H9 (cell line): Measurements from ENCODE around the gene AMN. TPM values are rescaled to one million over a fixed set of nuclear protein-coding genes. Genes with fewer than 3 reads are reported as not detected.

Experiments used
- DNase-seq: peaks from one replicate; pipeline ENCODE4 v3.0.0-alpha.2; 2017
- H2AFZ ChIP-seq: one replicate; pipeline ENCODE4 v1.6.1; 2013; ENCODE audit warnings: mild to moderate bottlenecking, low read length, control low read depth, moderate library complexity
- H2AK5ac ChIP-seq: 2 replicates; pipeline ENCODE4 v1.6.1; 2013; ENCODE audit warnings: low read length, control low read depth, mixed read lengths; ENCODE audit not compliant: insufficient read length
- H2BK120ac ChIP-seq: one replicate; pipeline ENCODE4 v1.6.1; 2013; ENCODE audit warnings: low read depth, mild to moderate bottlenecking, low read length, control low read depth, inconsistent platforms; ENCODE audit not compliant: poor library complexity, severe bottlenecking
- H2BK12ac ChIP-seq: 2 replicates; pipeline ENCODE4 v1.6.1; 2013; ENCODE audit warnings: low read length, control low read depth, mixed read lengths, low read depth; ENCODE audit not compliant: insufficient read length
- H2BK15ac ChIP-seq: 2 replicates; pipeline ENCODE4 v1.6.1; 2013; ENCODE audit warnings: low read depth, low read length, control low read depth
- H2BK20ac ChIP-seq: one replicate; pipeline ENCODE4 v1.6.1; 2013; ENCODE audit warnings: low read depth, mild to moderate bottlenecking, low read length, control low read depth, inconsistent platforms; ENCODE audit not compliant: poor library complexity, severe bottlenecking
- H2BK5ac ChIP-seq: 2 replicates; pipeline ENCODE4 v1.6.1; 2013; ENCODE audit warnings: low read length, control low read depth, mixed read lengths; ENCODE audit not compliant: insufficient read length
- H3K14ac ChIP-seq: 2 replicates; pipeline ENCODE4 v1.6.1; 2013; ENCODE audit warnings: low read length, control low read depth; ENCODE audit not compliant: insufficient read depth
- H3K18ac ChIP-seq: 2 replicates; pipeline ENCODE4 v1.6.1; 2013; ENCODE audit warnings: low read depth, mild to moderate bottlenecking, mixed read lengths, low read length, control low read depth; ENCODE audit not compliant: insufficient read length
- H3K23ac ChIP-seq: 2 replicates; pipeline ENCODE4 v1.6.1; 2013; ENCODE audit warnings: low read length, control low read depth, mixed read lengths, low read depth; ENCODE audit not compliant: insufficient read length
- H3K23me2 ChIP-seq: 2 replicates; pipeline ENCODE4 v1.6.1; 2013; ENCODE audit warnings: low read depth, mild to moderate bottlenecking, mixed read lengths, low read length, control low read depth; ENCODE audit not compliant: insufficient read length, poor library complexity, severe bottlenecking
- H3K27ac ChIP-seq: 2 replicates; pipeline ENCODE4 v1.5.1; 2013; ENCODE audit warnings: low read length, control low read depth, mixed read lengths, low read depth; ENCODE audit not compliant: insufficient read length
- H3K27me3 ChIP-seq: 2 replicates; pipeline ENCODE4 v1.6.1; 2013; ENCODE audit warnings: low read length, control low read depth, inconsistent platforms; ENCODE audit not compliant: insufficient read depth
- H3K4ac ChIP-seq: 2 replicates; pipeline ENCODE4 v1.6.1; 2013; ENCODE audit warnings: low read depth, mild to moderate bottlenecking, control low read depth, inconsistent platforms, low read length, moderate library complexity
- H3K4me1 ChIP-seq: 2 replicates; pipeline ENCODE4 v1.6.1; 2013; ENCODE audit warnings: low read length, control low read depth, inconsistent platforms; ENCODE audit not compliant: insufficient read depth
- H3K4me2 ChIP-seq: 2 replicates; pipeline ENCODE4 v1.6.1; 2013; ENCODE audit warnings: low read length, control low read depth, mixed read lengths; ENCODE audit not compliant: insufficient read length, insufficient read depth
- H3K56ac ChIP-seq: 2 replicates; pipeline ENCODE4 v1.6.1; 2013; ENCODE audit warnings: low read depth, mild to moderate bottlenecking, mixed read lengths, low read length, control low read depth; ENCODE audit not compliant: insufficient read length
- H3K79me1 ChIP-seq: 2 replicates; pipeline ENCODE4 v1.6.1; 2013; ENCODE audit warnings: low read depth, mild to moderate bottlenecking, moderate library complexity, low read length, control low read depth, inconsistent platforms; ENCODE audit not compliant: insufficient read depth, poor library complexity, severe bottlenecking
- H3K79me2 ChIP-seq: 2 replicates; pipeline ENCODE4 v1.6.1; 2013; ENCODE audit warnings: low read length, control low read depth, inconsistent platforms; ENCODE audit not compliant: insufficient read depth
- H3K9ac ChIP-seq: 2 replicates; pipeline ENCODE4 v1.6.1; 2013; ENCODE audit warnings: low read length, control low read depth, mixed read lengths; ENCODE audit not compliant: insufficient read length; ENCODE audit errors: extremely low read depth
- H3K9me3 ChIP-seq: one replicate; pipeline ENCODE4 v1.6.1; 2013; ENCODE audit warnings: low read depth, low read length, inconsistent platforms; ENCODE audit not compliant: control insufficient read depth
- H3T11ph ChIP-seq: one replicate; pipeline ENCODE4 v1.6.1; 2013; ENCODE audit warnings: mild to moderate bottlenecking, low read length, control low read depth, inconsistent platforms
- H4K20me1 ChIP-seq: one replicate; pipeline ENCODE4 v1.6.1; 2013; ENCODE audit not compliant: control insufficient read depth, insufficient read length, insufficient read depth
- H4K5ac ChIP-seq: 2 replicates; pipeline ENCODE4 v1.6.1; 2013; ENCODE audit warnings: low read depth, mild to moderate bottlenecking, mixed read lengths, low read length, control low read depth; ENCODE audit not compliant: insufficient read length
- H4K8ac ChIP-seq: replicated peaks from 2 replicates; pipeline ENCODE4 v1.6.1; 2013; ENCODE audit warnings: low read length, control low read depth, mixed read lengths, low read depth; ENCODE audit not compliant: insufficient read length
- H4K91ac ChIP-seq: 2 replicates; pipeline ENCODE4 v1.6.1; 2013; ENCODE audit warnings: low read depth, mild to moderate bottlenecking, moderate library complexity, mixed read lengths, low read length, control low read depth; ENCODE audit not compliant: insufficient read length
- H3K27ac Mint-ChIP-seq, 3 experiments: 2 replicates in 2 of 3; 3 replicates in 1 of 3; pipeline ENCODE4 v1.8.0; 2020 to 2021; ENCODE audit warnings: mixed read lengths in 3 of 3, mild to moderate bottlenecking in 1 of 3, moderate library complexity in 1 of 3
- H3K27me3 Mint-ChIP-seq: 2 replicates; pipeline ENCODE4 v1.8.0; 2021; ENCODE audit warnings: low read depth, mild to moderate bottlenecking, moderate library complexity, mixed read lengths
- H3K36me3 Mint-ChIP-seq, 3 experiments: 2 replicates in 2 of 3; 3 replicates in 1 of 3; pipeline ENCODE4 v1.8.0; 2020 to 2021; ENCODE audit warnings: low read depth in 3 of 3, mixed read lengths in 3 of 3; ENCODE audit not compliant: insufficient read depth in 1 of 3
- H3K4me1 Mint-ChIP-seq, 2 experiments: 2 replicates each; pipeline ENCODE4 v1.8.0; 2020; ENCODE audit warnings: mixed read lengths in 2 of 2
- H3K4me3 Mint-ChIP-seq, 2 experiments: 2 replicates in 1 of 2; 3 replicates in 1 of 2; pipeline ENCODE4 v1.8.0; 2020 to 2021; ENCODE audit warnings: mild to moderate bottlenecking in 2 of 2, mixed read lengths in 2 of 2, moderate library complexity in 1 of 2
- H3K9me3 Mint-ChIP-seq, 2 experiments: 2 replicates in 1 of 2; 3 replicates in 1 of 2; pipeline ENCODE4 v1.8.0; 2020; ENCODE audit warnings: mild to moderate bottlenecking in 2 of 2, mixed read lengths in 2 of 2, moderate library complexity in 1 of 2
- CTCF ChIP-seq: fragments of 200-600 bp; sonication (generic); conservative IDR thresholded peaks from 3 replicates; pipeline ENCODE4 v1.8.0; 2021; ENCODE audit warnings: antibody characterized with exemption, mild to moderate bottlenecking
- WGBS: extraction: QIAGEN DNeasy Blood & Tissue Kit; methylation state at CpG from one replicate; pipeline ENCODE4 v1.1.7; 2013; ENCODE audit warnings: missing lambda C conversion rate, low lambda C conversion rate, mixed read lengths; ENCODE audit not compliant: insufficient read length; ENCODE audit errors: extremely low coverage; 5-methylcytosine and 5-hydroxymethylcytosine counted together
- total RNA-seq: library from RNA; stranded (reverse); gene quantifications from 2 replicates; pipeline ENCODE4 v1.2.1, GENCODE V29; 2021

The AMN gene
- total RNA-seq, 1 experiment from 2014 or later, result 1.9 TPM

DNA sequence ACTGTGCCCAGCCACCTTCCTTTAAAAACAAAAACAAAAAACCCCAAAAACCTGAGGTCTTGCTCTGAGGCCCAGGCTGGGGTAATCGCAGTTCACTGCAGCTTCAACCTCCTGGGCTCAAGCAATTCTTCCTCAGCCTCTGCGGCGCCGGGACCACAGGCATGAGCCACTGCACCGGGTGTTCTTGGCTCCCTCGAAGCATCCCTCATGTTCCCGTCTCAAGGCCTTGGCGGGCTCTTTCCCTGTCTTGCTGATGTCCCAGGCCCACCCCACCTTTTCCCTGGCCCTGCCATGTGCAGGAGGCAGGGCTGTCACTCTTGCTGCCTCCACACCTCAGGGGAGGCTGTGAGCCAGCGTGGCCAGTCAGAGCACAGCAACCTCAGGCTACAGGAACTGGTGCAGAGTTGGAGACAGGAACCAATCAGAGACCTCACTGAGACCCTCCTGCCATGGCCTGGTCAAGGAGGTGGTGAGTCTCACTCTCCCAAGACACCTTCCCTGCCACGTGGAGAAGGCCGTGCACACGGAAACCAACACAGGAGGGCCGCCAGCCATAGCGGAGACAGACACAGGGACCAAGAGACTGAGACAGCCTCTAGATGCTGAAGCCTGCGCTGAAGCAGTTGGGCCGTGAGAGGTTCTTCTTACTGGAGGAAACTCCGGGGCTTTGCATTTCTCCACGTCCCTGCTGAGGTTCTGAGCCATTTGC lies 6.0 kb upstream of the AMN start:
- Histone ChIP-seq H2BK15ac (no peak overlapping the region), H2BK20ac (no peak overlapping the region), H3K23ac (no peak overlapping the region), H4K8ac (no peak overlapping the region), H3K23me2 (no peaks in the 10 kb centered on the region), H2AFZ (no peak overlapping the region), H3K9me3 (no peaks in the 10 kb centered on the region), H3K79me1 (no peaks in the 10 kb centered on the region), H3T11ph (no peak overlapping the region), H3K27ac (no peak overlapping the region), H3K4me1 (no peaks in the 10 kb centered on the region), H3K9ac (no peak overlapping the region), H3K4me2 (no peak overlapping the region), H2BK120ac (no peak overlapping the region), H3K56ac (no peak overlapping the region), H3K18ac (no peak overlapping the region), H3K4ac (no peak overlapping the region), H2BK5ac (no peak overlapping the region), H3K79me2 (no peaks in the 10 kb centered on the region), H3K14ac (no peak overlapping the region), H3K27me3 (no peaks in the 10 kb centered on the region), H4K5ac (no peak overlapping the region), H4K91ac (no peak overlapping the region), H4K20me1 (peaks cover 3% of the 10 kb centered on the region), H2BK12ac (no peak overlapping the region), H2AK5ac (no peak overlapping the region)
- Mint-ChIP-seq H3K4me1 (peaks cover 0 to 2% of the 10 kb centered on the region in 2 experiments; a peak in 1 of 4 replicates), H3K27ac (no peak overlapping the region), H3K36me3 (no peaks in the 10 kb centered on the region), H3K4me3 (no peak overlapping the region), H3K27me3 (no peaks in the 10 kb centered on the region), H3K9me3 (no peaks in the 10 kb centered on the region)
- no CpG with 5 or more reads among the region's 18 CpGs for WGBS
- TF ChIP-seq CTCF, result no peak
- DNase-seq, result no peak
